ENCODE results near the gene SWAP70.
"Not testable (repeated sequence)": the region's sequence is repeated elsewhere in the genome, so short reads cannot be mapped to it uniquely, and the experiment has no call there.

SWAP70 gene

GRCh38 chr11:9739123-9739900, 75.4 kb downstream of the SWAP70 start:
- Histone ChIP-seq H2BK120ac (ENCODE audit: insufficient read depth, low read length, poor library complexity) (no peak overlapping the region), H4K91ac (ENCODE audit: low read depth, low read length) (no peak overlapping the region), H3K23ac (ENCODE audit: low read length) (no peak overlapping the region), H3K4me3 (ENCODE audit: low read depth, low read length) (no peak overlapping the region), H3K4me1 (ENCODE audit: control insufficient read depth in 1 of 2, insufficient read depth in 2 of 2, low read length in 2 of 2) (peaks cover 13 to 17% of the 10 kb centered on the region in 2 experiments), H4K8ac (ENCODE audit: low read depth, low read length) (no peak overlapping the region), H4K12ac (ENCODE audit: low read depth, low read length) (no peak overlapping the region), H3K4ac (ENCODE audit: low read depth, low read length) (no peak overlapping the region), H2AK5ac (ENCODE audit: low read length) (no peak overlapping the region), H3K4me2 (ENCODE audit: low read length) (no peak overlapping the region), H3K27me3 (ENCODE audit: insufficient read depth, low read length) (no peaks in the 10 kb centered on the region), H3K27ac (ENCODE audit: low read depth, low read length) (peak overlapping the region; percentile 88), H3K18ac (ENCODE audit: low read length) (no peak overlapping the region), H3K9me3 (ENCODE audit: insufficient read depth, low read depth, low read length) (no peaks in the 10 kb centered on the region), H3K79me2 (ENCODE audit: control insufficient read depth, insufficient read depth, low read length, poor library complexity) (no peaks in the 10 kb centered on the region), H3K14ac (ENCODE audit: low read length) (no peak overlapping the region), H2BK5ac (ENCODE audit: low read depth, low read length, poor library complexity) (no peak overlapping the region), H3K9ac (ENCODE audit: low read length) (no peak overlapping the region), H2BK12ac (ENCODE audit: low read length) (no peak overlapping the region), H3K36me3 (ENCODE audit: control insufficient read depth in 1 of 2, insufficient read depth in 2 of 2, low read length in 2 of 2) (peaks cover 6 to 14% of the 10 kb centered on the region in 2 experiments), H2AFZ (ENCODE audit: insufficient read depth, low read length, poor library complexity) (no peak overlapping the region), H3K79me1 (ENCODE audit: low read length) (peaks cover 9% of the 10 kb centered on the region)
- DNase-seq = peak in 1 of 2 donors; percentile 22
- no CpG with 5 or more reads among the region's 4 CpGs for WGBS (ENCODE audit: extremely low coverage, insufficient coverage, insufficient read length)

- Histone ChIP-seq H3K14ac (ENCODE audit: low read length) (peak overlapping the region; percentile 6), H3K18ac (ENCODE audit: low read length) (no peak overlapping the region), H4K12ac (ENCODE audit: low read depth, low read length) (no peak overlapping the region), H3K79me2 (ENCODE audit: control insufficient read depth, insufficient read depth, low read length, poor library complexity) (no peaks in the 10 kb centered on the region), H3K4ac (ENCODE audit: low read depth, low read length) (no peak overlapping the region), H4K91ac (ENCODE audit: low read depth, low read length) (peak overlapping the region; percentile 22), H4K8ac (ENCODE audit: low read depth, low read length) (peak overlapping the region; percentile 5), H3K36me3 (ENCODE audit: control insufficient read depth in 1 of 2, insufficient read depth in 2 of 2, low read length in 2 of 2) (peaks cover 6 to 14% of the 10 kb centered on the region in 2 experiments), H2BK120ac (ENCODE audit: insufficient read depth, low read length, poor library complexity) (peak overlapping the region; percentile 12), H3K27ac (ENCODE audit: low read depth, low read length) (peak overlapping the region; percentile 88), H2AK5ac (ENCODE audit: low read length) (no peak overlapping the region), H3K4me2 (ENCODE audit: low read length) (peak overlapping the region; percentile 37), H2AFZ (ENCODE audit: insufficient read depth, low read length, poor library complexity) (no peak overlapping the region), H3K9ac (ENCODE audit: low read length) (peak overlapping the region; percentile 18), H3K23ac (ENCODE audit: low read length) (no peak overlapping the region), H2BK5ac (ENCODE audit: low read depth, low read length, poor library complexity) (peak overlapping the region; percentile 50), H2BK12ac (ENCODE audit: low read length) (no peak overlapping the region), H3K4me3 (ENCODE audit: low read depth, low read length) (no peak overlapping the region), H3K4me1 (ENCODE audit: control insufficient read depth in 1 of 2, insufficient read depth in 2 of 2, low read length in 2 of 2) (peaks cover 13 to 17% of the 10 kb centered on the region in 2 experiments), H3K9me3 (ENCODE audit: insufficient read depth, low read depth, low read length) (no peaks in the 10 kb centered on the region), H3K27me3 (ENCODE audit: insufficient read depth, low read length) (no peaks in the 10 kb centered on the region), H3K79me1 (ENCODE audit: low read length) (peaks cover 9% of the 10 kb centered on the region)
- no CpG with 5 or more reads among the region's 12 CpGs for WGBS (ENCODE audit: extremely low coverage, insufficient coverage, insufficient read length)
- peak; percentile 93 to 98 for DNase-seq
Observed at GRCh38 chr11:9740202-9740883, 76.5 kb downstream of the SWAP70 start.

GRCh38 chr11:9741260-9741659, 77.4 kb downstream of the SWAP70 start:
- H2BK5ac ChIP-seq (ENCODE audit: low read depth, low read length, poor library complexity) = peak overlapping the region; percentile 73
- H3K79me2 ChIP-seq (ENCODE audit: control insufficient read depth, insufficient read depth, low read length, poor library complexity) = no peaks in the 10 kb centered on the region
- no peak overlapping the region for H4K8ac ChIP-seq (ENCODE audit: low read depth, low read length)
- H2BK12ac ChIP-seq (ENCODE audit: low read length) = no peak overlapping the region
- H2AK5ac ChIP-seq (ENCODE audit: low read length) = no peak overlapping the region
- no peaks in the 10 kb centered on the region for H3K9me3 ChIP-seq (ENCODE audit: insufficient read depth, low read depth, low read length)
- H3K4me2 ChIP-seq (ENCODE audit: low read length) = no peak overlapping the region
- peaks cover 11 to 20% of the 10 kb centered on the region in 2 experiments for H3K36me3 ChIP-seq (ENCODE audit: control insufficient read depth in 1 of 2, insufficient read depth in 2 of 2, low read length in 2 of 2)
- peak overlapping the region; percentile 52 for H3K4ac ChIP-seq (ENCODE audit: low read depth, low read length)
- peaks cover 13 to 17% of the 10 kb centered on the region in 2 experiments for H3K4me1 ChIP-seq (ENCODE audit: control insufficient read depth in 1 of 2, insufficient read depth in 2 of 2, low read length in 2 of 2)
- no peak overlapping the region for H2AFZ ChIP-seq (ENCODE audit: insufficient read depth, low read length, poor library complexity)
- no peak overlapping the region for H3K4me3 ChIP-seq (ENCODE audit: low read depth, low read length)
- H3K23ac ChIP-seq (ENCODE audit: low read length) = no peak overlapping the region
- no peak overlapping the region for H4K91ac ChIP-seq (ENCODE audit: low read depth, low read length)
- no peak overlapping the region for H3K14ac ChIP-seq (ENCODE audit: low read length)
- no peak overlapping the region for H4K12ac ChIP-seq (ENCODE audit: low read depth, low read length)
- no peaks in the 10 kb centered on the region for H3K27me3 ChIP-seq (ENCODE audit: insufficient read depth, low read length)
- no peak overlapping the region for H3K9ac ChIP-seq (ENCODE audit: low read length)
- DNase-seq = peak; percentile 77 to 85
- no CpG with 5 or more reads among the region's 6 CpGs for WGBS (ENCODE audit: extremely low coverage, insufficient coverage, insufficient read length)
- H3K18ac ChIP-seq (ENCODE audit: low read length) = no peak overlapping the region
- H3K79me1 ChIP-seq (ENCODE audit: low read length) = peaks cover 9% of the 10 kb centered on the region
- H3K27ac ChIP-seq (ENCODE audit: low read depth, low read length) = peak overlapping the region; percentile 88
- no peak overlapping the region for H2BK120ac ChIP-seq (ENCODE audit: insufficient read depth, low read length, poor library complexity)

- H3K27me3 ChIP-seq (ENCODE audit: insufficient read depth, low read length); H2BK12ac ChIP-seq (ENCODE audit: low read length); H3K4ac ChIP-seq (ENCODE audit: low read depth, low read length); H4K91ac ChIP-seq (ENCODE audit: low read depth, low read length); H4K8ac ChIP-seq (ENCODE audit: low read depth, low read length); H3K9ac ChIP-seq (ENCODE audit: low read length); H3K79me1 ChIP-seq (ENCODE audit: low read length); H2BK120ac ChIP-seq (ENCODE audit: insufficient read depth, low read length, poor library complexity); H3K79me2 ChIP-seq (ENCODE audit: control insufficient read depth, insufficient read depth, low read length, poor library complexity); H3K4me2 ChIP-seq (ENCODE audit: low read length); H3K18ac ChIP-seq (ENCODE audit: low read length); H3K14ac ChIP-seq (ENCODE audit: low read length); H2BK5ac ChIP-seq (ENCODE audit: low read depth, low read length, poor library complexity); H3K27ac ChIP-seq (ENCODE audit: low read depth, low read length); H3K4me3 ChIP-seq (ENCODE audit: low read depth, low read length); H3K9me3 ChIP-seq (ENCODE audit: insufficient read depth, low read depth, low read length); H2AFZ ChIP-seq (ENCODE audit: insufficient read depth, low read length, poor library complexity); H2AK5ac ChIP-seq (ENCODE audit: low read length); H4K12ac ChIP-seq (ENCODE audit: low read depth, low read length); H3K23ac ChIP-seq (ENCODE audit: low read length); DNase-seq: not testable (repeated sequence)
- WGBS (ENCODE audit: extremely low coverage, insufficient coverage, insufficient read length) = no CpG with 5 or more reads among the region's 3 CpGs
- H3K4me1 ChIP-seq (ENCODE audit: control insufficient read depth in 1 of 2, insufficient read depth in 2 of 2, low read length in 2 of 2) = peaks cover 9 to 17% of the 10 kb centered on the region in 2 experiments
- H3K36me3 ChIP-seq (ENCODE audit: control insufficient read depth in 1 of 2, insufficient read depth in 2 of 2, low read length in 2 of 2) = peaks cover 10 to 23% of the 10 kb centered on the region in 2 experiments
Observed at GRCh38 chr11:9743512-9743911, 79.6 kb downstream of the SWAP70 start.
